ENCODE data around the gene CARD14. TPM values are rescaled to one million over a fixed set of nuclear protein-coding genes. Genes with fewer than 3 reads are reported as not detected.

CARD14 gene
- total RNA-seq, 4 donors from 2014 or later: 0.14 to 0.75 (median 0.48) TPM; not detected in 1

- 83 to 88% methylated on average over 8 to 12 of the region's 12 CpGs for WGBS, 2 donors (ENCODE audit: low coverage in 1 of 2)
- intact Hi-C loops (cut with DNase I; ENCODE audit: low total_unique reads): no loop called here
- TF ChIP-seq, protein P1, sequence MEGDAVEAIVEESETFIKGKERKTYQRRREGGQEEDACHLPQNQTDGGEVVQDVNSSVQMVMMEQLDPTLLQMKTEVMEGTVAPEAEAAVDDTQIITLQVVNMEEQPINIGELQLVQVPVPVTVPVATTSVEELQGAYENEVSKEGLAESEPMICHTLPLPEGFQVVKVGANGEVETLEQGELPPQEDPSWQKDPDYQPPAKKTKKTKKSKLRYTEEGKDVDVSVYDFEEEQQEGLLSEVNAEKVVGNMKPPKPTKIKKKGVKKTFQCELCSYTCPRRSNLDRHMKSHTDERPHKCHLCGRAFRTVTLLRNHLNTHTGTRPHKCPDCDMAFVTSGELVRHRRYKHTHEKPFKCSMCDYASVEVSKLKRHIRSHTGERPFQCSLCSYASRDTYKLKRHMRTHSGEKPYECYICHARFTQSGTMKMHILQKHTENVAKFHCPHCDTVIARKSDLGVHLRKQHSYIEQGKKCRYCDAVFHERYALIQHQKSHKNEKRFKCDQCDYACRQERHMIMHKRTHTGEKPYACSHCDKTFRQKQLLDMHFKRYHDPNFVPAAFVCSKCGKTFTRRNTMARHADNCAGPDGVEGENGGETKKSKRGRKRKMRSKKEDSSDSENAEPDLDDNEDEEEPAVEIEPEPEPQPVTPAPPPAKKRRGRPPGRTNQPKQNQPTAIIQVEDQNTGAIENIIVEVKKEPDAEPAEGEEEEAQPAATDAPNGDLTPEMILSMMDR (IDR thresholded peaks at IDR 0.05): no peak
- no peak for TF ChIP-seq EP300 (IDR thresholded peaks at IDR 0.05; ENCODE audit: low read depth)
- TF ChIP-seq POLR2A (IDR thresholded peaks at IDR 0.05): no peak
- no peak for TF ChIP-seq POLR2AphosphoS5 (IDR thresholded peaks at IDR 0.05)
These were observed 3.3 kb downstream of the CARD14 start for GRCh38 chr17:80173126-80173525.

GRCh38 chr17:80173916-80174315 lies 4.1 kb downstream of the CARD14 start:
- H3K4me1 ChIP-seq: peaks cover 0 to 7% (median 3%) of the 10 kb centered on the region in 4 donors
- no peaks in the 10 kb centered on the region for H3K27me3 ChIP-seq
- 94 to 98% methylated on average over 6 of the region's 6 CpGs for WGBS, 2 donors (ENCODE audit: low coverage in 1 of 2)
- no peak overlapping the region for H3K4me3 ChIP-seq
- no peak for DNase-seq
- in situ Hi-C loops (cut with MboI; ENCODE audit: low pct_ligation_motif_present in 1 of 4, low pct_unique_long_range_greater_than_20kb in 1 of 4, low sequenced_read_pairs in 3 of 4) (no loop called here), intact Hi-C loops (cut with DNase I; ENCODE audit: low total_unique reads) (no loop called here)
- no peak for TF ChIP-seq POLR2A (IDR thresholded peaks at IDR 0.05)
- no peak for TF ChIP-seq EP300 (IDR thresholded peaks at IDR 0.05; ENCODE audit: low read depth)
- TF ChIP-seq POLR2AphosphoS5 (IDR thresholded peaks at IDR 0.05): no peak
- TF ChIP-seq, protein P1 (IDR thresholded peaks at IDR 0.05): no peak
- no peaks in the 10 kb centered on the region for H3K9me3 ChIP-seq
- no peaks in the 10 kb centered on the region for H3K36me3 ChIP-seq
- H3K27ac ChIP-seq: no peak overlapping the region

More at GRCh38 chr17:80173126-80173525, 3.3 kb downstream of the CARD14 start:
- Histone ChIP-seq H3K9me3 (no peaks in the 10 kb centered on the region), H3K4me1 (peaks cover 0 to 7% (median 2%) of the 10 kb centered on the region in 4 donors), H3K27ac (no peak overlapping the region), H3K4me3 (no peak overlapping the region), H3K36me3 (no peaks in the 10 kb centered on the region), H3K27me3 (no peaks in the 10 kb centered on the region)
- no peak for DNase-seq
- in situ Hi-C loops (cut with MboI; ENCODE audit: low pct_ligation_motif_present in 1 of 4, low pct_unique_long_range_greater_than_20kb in 1 of 4, low sequenced_read_pairs in 3 of 4): no loop called here

DNA sequence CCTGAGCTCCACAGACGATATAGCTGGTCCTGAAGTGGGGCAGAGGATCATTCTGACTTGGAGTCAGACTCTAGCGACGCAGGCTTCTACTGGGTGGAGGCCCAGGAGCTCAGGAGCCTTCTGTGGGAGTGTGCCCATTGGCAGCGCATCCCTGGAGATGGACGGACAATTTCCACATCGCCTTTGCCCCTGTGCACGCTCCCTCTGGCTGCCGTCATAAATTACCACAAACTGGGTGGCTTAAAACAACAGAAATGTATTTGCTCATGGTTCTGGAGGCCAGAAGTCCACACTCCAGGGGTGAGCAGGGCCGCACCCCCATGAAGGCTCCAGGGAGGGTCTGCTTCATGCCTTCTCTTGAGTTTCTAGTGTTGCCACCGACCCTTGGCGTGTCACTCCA lies 6.9 kb downstream of the CARD14 start:
- TF ChIP-seq POLR2AphosphoS5 (IDR thresholded peaks at IDR 0.05): no peak
- TF ChIP-seq EP300 (IDR thresholded peaks at IDR 0.05; ENCODE audit: low read depth): no peak
- TF ChIP-seq, protein P1 (IDR thresholded peaks at IDR 0.05): no peak
- TF ChIP-seq POLR2A (IDR thresholded peaks at IDR 0.05): no peak
- H3K27me3 ChIP-seq: no peaks in the 10 kb centered on the region
- intact Hi-C loops (cut with DNase I; ENCODE audit: low total_unique reads): no loop called here
- H3K4me3 ChIP-seq: no peak overlapping the region
- in situ Hi-C loops (cut with MboI; ENCODE audit: low pct_ligation_motif_present in 1 of 4, low pct_unique_long_range_greater_than_20kb in 1 of 4, low sequenced_read_pairs in 3 of 4): no loop called here
- WGBS, 2 donors (ENCODE audit: low coverage in 1 of 2): 87% methylated on average over 11 of the region's 11 CpGs; no CpG with 5 or more reads in 1 of the 2 donors
- peaks cover 0 to 7% (median 3%) of the 10 kb centered on the region in 4 donors for H3K4me1 ChIP-seq
- DNase-seq: no peak
- H3K9me3 ChIP-seq: no peaks in the 10 kb centered on the region
- no peak overlapping the region for H3K27ac ChIP-seq
- no peaks in the 10 kb centered on the region for H3K36me3 ChIP-seq

DNA sequence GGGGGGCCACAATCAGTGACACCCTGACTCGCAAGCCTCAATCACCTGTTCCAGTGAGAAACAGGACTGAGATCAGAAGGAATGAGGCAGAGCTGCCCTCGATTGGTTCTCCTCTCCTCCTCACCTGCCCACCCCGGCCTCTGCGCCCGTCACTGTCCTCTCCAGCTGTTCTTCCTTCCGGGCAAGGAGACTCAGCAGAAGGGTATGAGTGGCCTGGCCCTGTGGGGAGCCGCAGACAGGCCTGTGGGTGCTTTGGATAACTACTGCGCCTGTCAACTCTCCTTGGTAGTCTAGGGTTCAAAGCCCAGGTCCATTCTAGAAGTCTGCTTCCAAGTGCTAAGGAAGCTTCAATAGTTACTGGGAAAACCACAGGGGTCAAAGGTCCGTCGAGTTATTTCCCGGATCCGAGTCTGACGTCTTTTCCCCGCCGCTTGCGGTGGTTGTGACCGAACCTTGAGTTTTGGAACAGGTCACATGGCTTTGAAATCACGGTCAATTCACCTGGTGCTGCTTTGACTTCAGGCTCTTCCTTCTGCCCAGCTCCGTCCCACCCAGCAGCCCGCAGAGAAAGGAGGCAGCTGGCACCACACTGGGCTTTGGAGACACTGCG lies 8.3 kb downstream of the CARD14 start:
- in situ Hi-C loops (cut with MboI; ENCODE audit: low pct_ligation_motif_present in 1 of 4, low pct_unique_long_range_greater_than_20kb in 1 of 4, low sequenced_read_pairs in 3 of 4) (no loop called here), intact Hi-C loops (cut with DNase I; ENCODE audit: low total_unique reads) (no loop called here)
- Histone ChIP-seq H3K4me3 (no peak overlapping the region), H3K36me3 (no peaks in the 10 kb centered on the region), H3K4me1 (peaks cover 0 to 7% (median 3%) of the 10 kb centered on the region in 4 donors), H3K27ac (no peak overlapping the region), H3K27me3 (no peaks in the 10 kb centered on the region), H3K9me3 (no peaks in the 10 kb centered on the region)
- TF ChIP-seq EP300 (IDR thresholded peaks at IDR 0.05; ENCODE audit: low read depth) (no peak), POLR2AphosphoS5 (IDR thresholded peaks at IDR 0.05) (no peak), POLR2A (IDR thresholded peaks at IDR 0.05) (no peak)
- TF ChIP-seq, protein P1 (IDR thresholded peaks at IDR 0.05): no peak
- DNase-seq: peak; percentile 68
- WGBS, 2 donors (ENCODE audit: low coverage in 1 of 2): 72% methylated on average over 21 of the region's 21 CpGs; no CpG with 5 or more reads in 1 of the 2 donors
